Gastrocnemius medialis (tissue), 4 donors: ENCODE data around the gene SYVN1.

ENCODE experiments used
- POLR2A ChIP-seq, 2 donors: fragments of 450-650 bp; IDR thresholded peaks; one replicate each; pipeline ENCODE4 v1.6.1; 2017; ENCODE audit warnings: antibody characterized with exemption in 2 of 2, mild to moderate bottlenecking in 2 of 2, moderate library complexity in 2 of 2
- TF ChIP-seq, protein P1 (sequence below), 5 experiments: fragments of 450-650 bp in 3 of 5; fragments of 200-600 bp in 2 of 5; sonication (generic) in 2 of 5; IDR thresholded peaks in 4 of 5; conservative IDR thresholded peaks in 1 of 5; 1 replicate in 4 of 5; 2 replicates in 1 of 5; pipeline ENCODE4 v1.5.1; 2016 to 2019; ENCODE audit warnings: antibody characterized with exemption in 5 of 5, mild to moderate bottlenecking in 3 of 5, moderate library complexity in 3 of 5

- TF ChIP-seq, protein P1, sequence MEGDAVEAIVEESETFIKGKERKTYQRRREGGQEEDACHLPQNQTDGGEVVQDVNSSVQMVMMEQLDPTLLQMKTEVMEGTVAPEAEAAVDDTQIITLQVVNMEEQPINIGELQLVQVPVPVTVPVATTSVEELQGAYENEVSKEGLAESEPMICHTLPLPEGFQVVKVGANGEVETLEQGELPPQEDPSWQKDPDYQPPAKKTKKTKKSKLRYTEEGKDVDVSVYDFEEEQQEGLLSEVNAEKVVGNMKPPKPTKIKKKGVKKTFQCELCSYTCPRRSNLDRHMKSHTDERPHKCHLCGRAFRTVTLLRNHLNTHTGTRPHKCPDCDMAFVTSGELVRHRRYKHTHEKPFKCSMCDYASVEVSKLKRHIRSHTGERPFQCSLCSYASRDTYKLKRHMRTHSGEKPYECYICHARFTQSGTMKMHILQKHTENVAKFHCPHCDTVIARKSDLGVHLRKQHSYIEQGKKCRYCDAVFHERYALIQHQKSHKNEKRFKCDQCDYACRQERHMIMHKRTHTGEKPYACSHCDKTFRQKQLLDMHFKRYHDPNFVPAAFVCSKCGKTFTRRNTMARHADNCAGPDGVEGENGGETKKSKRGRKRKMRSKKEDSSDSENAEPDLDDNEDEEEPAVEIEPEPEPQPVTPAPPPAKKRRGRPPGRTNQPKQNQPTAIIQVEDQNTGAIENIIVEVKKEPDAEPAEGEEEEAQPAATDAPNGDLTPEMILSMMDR (IDR thresholded peaks at IDR 0.05 in 4 of 5, conservative IDR thresholded peaks at IDR 0.05 in 1 of 5) = no peak
- no peak for TF ChIP-seq POLR2A (IDR thresholded peaks at IDR 0.05)
These were observed 13.5 kb downstream of the SYVN1 start for GRCh38 chr11:65120831-65121230.
